Epithelial cell of esophagus (primary cell): ENCODE measurements around the gene RNF114.

Experiments used
- DNase-seq: peaks from one replicate; pipeline ENCODE4 v3.0.0; 2010; ENCODE audit warnings: low read depth
- H3K4me3 ChIP-seq: 2 replicates; pipeline ENCODE4 v1.5.1; 2011; ENCODE audit warnings: mild to moderate bottlenecking, low read length, control low read depth
- CTCF ChIP-seq: IDR thresholded peaks from 2 replicates; pipeline ENCODE4 v1.5.1; 2011; ENCODE audit warnings: low read depth, mild to moderate bottlenecking, low read length, control low read depth, inconsistent platforms; ENCODE audit not compliant: insufficient read depth; ENCODE audit errors: missing control alignments

Gene RNF114

GRCh38 chr20:49906101-49906604 is 30.0 kb upstream of the RNF114 start:
- H3K4me3 ChIP-seq, result no peak overlapping the region
- TF ChIP-seq CTCF, result no peak
- no peak for DNase-seq

GRCh38 chr20:49906615-49907154 is 29.5 kb upstream of the RNF114 start:
- H3K4me3 ChIP-seq, result no peak overlapping the region
- DNase-seq, result no peak
- TF ChIP-seq CTCF, result no peak

- no peak for DNase-seq
- H3K4me3 ChIP-seq, result no peak overlapping the region
- no peak for TF ChIP-seq CTCF
Observed at GRCh38 chr20:49907405-49908257, 28.6 kb upstream of the RNF114 start.

GRCh38 chr20:49908258-49908565 is 28.0 kb upstream of the RNF114 start:
- no peak for DNase-seq
- H3K4me3 ChIP-seq, result no peak overlapping the region
- TF ChIP-seq CTCF, result no peak

- no peak for DNase-seq
- no peak overlapping the region for H3K4me3 ChIP-seq
- TF ChIP-seq CTCF, result no peak
Observed at GRCh38 chr20:49909499-49910339, 26.5 kb upstream of the RNF114 start.

GRCh38 chr20:49910340-49910706 is 25.9 kb upstream of the RNF114 start:
- no peak for DNase-seq
- TF ChIP-seq CTCF, result no peak
- H3K4me3 ChIP-seq, result no peak overlapping the region
